Colonic mucosa (tissue), 4 donors: ENCODE measurements around the gene RIMS1. TPM values are rescaled to one million over a fixed set of nuclear protein-coding genes. Genes with fewer than 3 reads are reported as not detected.

Source experiments
- DNase-seq: peaks from one replicate; pipeline ENCODE4 v3.0.0-alpha.2; 2020
- H3K27ac ChIP-seq: fragments of 200-600 bp; one replicate; pipeline ENCODE4 v1.8.0; 2021
- H3K27me3 ChIP-seq: fragments of 200-600 bp; one replicate; pipeline ENCODE4 v1.8.0; 2021
- H3K36me3 ChIP-seq: fragments of 200-600 bp; one replicate; pipeline ENCODE4 v1.8.0; 2021
- H3K4me1 ChIP-seq: fragments of 200-600 bp; one replicate; pipeline ENCODE4 v1.8.0; 2021; ENCODE audit warnings: mild to moderate bottlenecking
- H3K4me3 ChIP-seq: fragments of 200-600 bp; one replicate; pipeline ENCODE4 v1.8.0; 2021
- H3K9ac ChIP-seq, 2 donors: one replicate each; pipeline ENCODE4 v1.7.0; 2013; ENCODE audit warnings: control low read depth in 2 of 2, low read depth in 2 of 2, low read length in 2 of 2
- H3K9me3 ChIP-seq: fragments of 200-600 bp; one replicate; pipeline ENCODE4 v1.8.0; 2021
- CTCF ChIP-seq: fragments of 200-600 bp; IDR thresholded peaks from one replicate; pipeline ENCODE4 v1.8.0; 2022; ENCODE audit warnings: antibody characterized with exemption, mild to moderate bottlenecking
- intact Hi-C: fragments of 100-400 bp; cut with DNase I; formaldehyde crosslinking; loops from one replicate; pipeline ENCODE4 v1.14.1; 2022
- total RNA-seq, 2 donors: library from RNA; stranded (reverse); fragmentation: NEBNext Ultra II Directional in 1 of 2; extraction: Animal tissue kit (Norgen Biotek cat#: 25700) in 1 of 2; gene quantifications; one replicate each; pipeline ENCODE4 v1.2.1, GENCODE V29; 2021
- donor health status: healthy.
- donor health status: DM: no; HTN: no; CAD: no.
- donor health status: DM: no; HTN: no; CAD: no.

The RIMS1 gene
- total RNA-seq, 2 donors from 2014 or later: 0.17 to 0.56 TPM

- H3K4me3 ChIP-seq: no peak overlapping the region
- no peak overlapping the region for H3K9ac ChIP-seq
- no peaks in the 10 kb centered on the region for H3K9me3 ChIP-seq
- DNase-seq: no peak
- no peaks in the 10 kb centered on the region for H3K27me3 ChIP-seq
- H3K36me3 ChIP-seq: no peaks in the 10 kb centered on the region
- no peaks in the 10 kb centered on the region for H3K4me1 ChIP-seq
- no peak for TF ChIP-seq CTCF
- intact Hi-C loops: no loop called here
- no peak overlapping the region for H3K27ac ChIP-seq
Measured at GRCh38 chr6:72040111-72040510, 153.8 kb downstream of the RIMS1 start.

GRCh38 chr6:72042088-72042487 lies 155.7 kb downstream of the RIMS1 start:
- intact Hi-C loops: no loop called here
- H3K9ac ChIP-seq: no peak overlapping the region
- DNase-seq: no peak
- no peaks in the 10 kb centered on the region for H3K9me3 ChIP-seq
- TF ChIP-seq CTCF: no peak
- H3K4me3 ChIP-seq: no peak overlapping the region
- no peaks in the 10 kb centered on the region for H3K27me3 ChIP-seq
- no peaks in the 10 kb centered on the region for H3K36me3 ChIP-seq
- H3K4me1 ChIP-seq: no peaks in the 10 kb centered on the region
- H3K27ac ChIP-seq: no peak overlapping the region

- H3K4me1 ChIP-seq: no peaks in the 10 kb centered on the region
- H3K9ac ChIP-seq: no peak overlapping the region
- TF ChIP-seq CTCF: no peak
- no peak overlapping the region for H3K27ac ChIP-seq
- no peaks in the 10 kb centered on the region for H3K27me3 ChIP-seq
- no peaks in the 10 kb centered on the region for H3K9me3 ChIP-seq
- no peak for DNase-seq
- H3K36me3 ChIP-seq: no peaks in the 10 kb centered on the region
- no peak overlapping the region for H3K4me3 ChIP-seq
- intact Hi-C loops: no loop called here
Measured at GRCh38 chr6:72048080-72048479, 161.7 kb downstream of the RIMS1 start.

GRCh38 chr6:72049376-72049775 lies 163.0 kb downstream of the RIMS1 start:
- Histone ChIP-seq H3K4me1 (no peaks in the 10 kb centered on the region), H3K4me3 (no peak overlapping the region), H3K27me3 (no peaks in the 10 kb centered on the region), H3K27ac (no peak overlapping the region), H3K36me3 (no peaks in the 10 kb centered on the region), H3K9me3 (no peaks in the 10 kb centered on the region), H3K9ac (no peak overlapping the region)
- DNase-seq: no peak
- intact Hi-C loops: no loop called here
- TF ChIP-seq CTCF: no peak

- H3K27me3 ChIP-seq: no peaks in the 10 kb centered on the region
- intact Hi-C loops: no loop called here
- no peaks in the 10 kb centered on the region for H3K4me1 ChIP-seq
- H3K27ac ChIP-seq: no peak overlapping the region
- no peak overlapping the region for H3K9ac ChIP-seq
- no peaks in the 10 kb centered on the region for H3K36me3 ChIP-seq
- H3K9me3 ChIP-seq: no peaks in the 10 kb centered on the region
- TF ChIP-seq CTCF: no peak
- H3K4me3 ChIP-seq: no peak overlapping the region
- DNase-seq: no peak
Measured at GRCh38 chr6:72061286-72061685, 174.9 kb downstream of the RIMS1 start.

GRCh38 chr6:72064399-72064975 lies 178.1 kb downstream of the RIMS1 start:
- no peaks in the 10 kb centered on the region for H3K4me1 ChIP-seq
- intact Hi-C loops: no loop called here

More at GRCh38 chr6:72064399-72064975, 178.1 kb downstream of the RIMS1 start:
- Histone ChIP-seq H3K9me3 (no peaks in the 10 kb centered on the region), H3K27me3 (no peaks in the 10 kb centered on the region), H3K9ac (no peak overlapping the region), H3K36me3 (no peaks in the 10 kb centered on the region), H3K4me3 (no peak overlapping the region), H3K27ac (no peak overlapping the region)
- DNase-seq: no peak
- no peak for TF ChIP-seq CTCF
